MCF 10A (cell line): ENCODE results near the gene IFNA1. TPM values are rescaled to one million over a fixed set of nuclear protein-coding genes. Genes with fewer than 3 reads are reported as not detected.
A peak's percentile ranks its signal among the peaks of the same experiment; 100 is the strongest.
"Not testable (repeated sequence)": the region's sequence is repeated elsewhere in the genome, so short reads cannot be mapped to it uniquely, and the experiment has no call there.

ENCODE experiments used
- BruUV-seq: library from RNA; stranded (reverse); fragments of 400-500 nt; replicated peaks from 2 replicates; lab custom pipeline; 2021; lab: Mats Ljungman, UMichigan
- CTCF ChIA-PET: fragments of 300-600 bp; sonication (Branson Sonifier 250); formaldehyde crosslinking; extraction: SDS; loops from one replicate; lab custom pipeline; 2021; ENCODE audit warnings: antibody characterized with exemption, inconsistent platforms; lab: Yijun Ruan, JAX
- POLR2A ChIA-PET: fragments of 300-600, 350-650 bp; sonication (Branson Sonifier 250); formaldehyde crosslinking; extraction: SDS; loops from one replicate; lab custom pipeline; 2020; ENCODE audit warnings: antibody characterized with exemption, inconsistent platforms; lab: Yijun Ruan, JAX
- DNase-seq: peaks from one replicate; pipeline ENCODE4 v3.0.0-alpha.2; 2018; ENCODE audit not compliant: unreplicated experiment
- H3K27ac Mint-ChIP-seq: one replicate; pipeline ENCODE4 v1.8.0; 2022; ENCODE audit warnings: mild to moderate bottlenecking, low read depth, mixed read lengths; ENCODE audit not compliant: unreplicated experiment
- H3K27me3 Mint-ChIP-seq: one replicate; pipeline ENCODE4 v1.8.0; 2022; ENCODE audit warnings: mixed read lengths; ENCODE audit not compliant: insufficient read depth, unreplicated experiment
- H3K36me3 Mint-ChIP-seq: one replicate; pipeline ENCODE4 v1.8.0; 2022; ENCODE audit warnings: mild to moderate bottlenecking, moderate library complexity, mixed read lengths; ENCODE audit not compliant: insufficient read depth, unreplicated experiment
- H3K4me1 Mint-ChIP-seq: one replicate; pipeline ENCODE4 v1.8.0; 2022; ENCODE audit warnings: mixed read lengths; ENCODE audit not compliant: insufficient read depth, unreplicated experiment
- H3K4me3 Mint-ChIP-seq: one replicate; pipeline ENCODE4 v1.8.0; 2022; ENCODE audit warnings: mild to moderate bottlenecking, moderate library complexity, mixed read lengths; ENCODE audit not compliant: unreplicated experiment
- H3K9me3 Mint-ChIP-seq: one replicate; pipeline ENCODE4 v1.8.0; 2022; ENCODE audit warnings: mixed read lengths; ENCODE audit not compliant: unreplicated experiment
- intact Hi-C: fragments of 100-400 bp; cut with micrococcal nuclease; formaldehyde crosslinking; loops from 2 replicates; pipeline ENCODE4 v1.14.1; 2022
- total RNA-seq: library from RNA; stranded (reverse); gene quantifications from 2 replicates; pipeline ENCODE4 v1.2.3, GENCODE V29; 2022
- TF ChIP-seq, protein P1 (sequence below): fragments of 200-600 bp; IDR thresholded peaks from one replicate; pipeline ENCODE4 v1.8.0; 2022; ENCODE audit warnings: antibody characterized with exemption, mild to moderate bottlenecking; ENCODE audit not compliant: unreplicated experiment

The IFNA1 gene
- total RNA-seq, 1 experiment from 2014 or later: not detected

DNA sequence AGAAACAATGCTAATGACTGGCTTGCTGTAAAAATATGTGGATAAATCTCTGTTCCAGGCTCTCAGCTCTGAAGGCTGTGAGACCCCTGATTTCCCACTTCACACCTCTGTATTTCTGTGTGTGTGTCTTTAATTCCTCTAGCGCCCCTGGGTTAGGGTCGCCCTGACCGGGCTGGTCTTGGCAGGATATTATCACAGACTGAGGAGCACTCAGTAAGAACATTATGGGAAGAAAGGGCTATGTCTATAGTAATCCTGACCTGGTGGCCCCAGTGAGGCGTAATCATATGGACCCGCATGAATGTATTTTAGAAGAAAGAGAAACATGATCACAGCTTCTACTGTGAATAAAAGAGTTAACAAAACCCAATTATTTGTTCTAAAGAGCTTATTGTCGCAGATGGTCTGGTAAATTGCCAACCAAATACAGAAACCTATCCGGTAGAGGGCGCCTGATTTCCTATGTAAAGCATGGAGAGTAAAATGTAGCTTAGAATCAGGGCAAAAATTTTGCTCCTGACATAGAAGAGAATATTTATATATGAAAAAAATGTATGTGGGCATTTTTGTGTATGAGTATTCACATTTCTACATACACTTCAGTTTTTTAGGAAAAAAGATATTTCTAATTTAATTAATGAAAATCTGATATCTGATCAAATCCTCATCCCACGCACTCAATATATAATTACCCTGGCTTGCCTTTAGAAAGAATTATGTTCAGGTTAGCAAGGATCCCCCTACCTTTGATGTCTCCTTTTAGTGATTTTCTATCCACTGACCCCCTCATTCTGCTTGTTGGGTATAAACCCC is 5.8 kb upstream of the IFNA1 start:
- Mint-ChIP-seq H3K9me3 (no peaks in the 10 kb centered on the region), H3K27me3 (no peaks in the 10 kb centered on the region), H3K36me3 (no peaks in the 10 kb centered on the region), H3K27ac (no peak overlapping the region), H3K4me3 (no peak overlapping the region), H3K4me1 (no peaks in the 10 kb centered on the region)
- ChIA-PET CTCF (interaction anchor here (0.5 to 2.3 kb wide), 26 partner anchors 9 to 901 kb away, joined by 3 to 16 read pairs (median 3); no protein-coding TSS in a partner anchor), POLR2A (interaction anchor here (0.7 kb wide), 1 partner anchor 968 kb away, joined by 3 read pairs; no protein-coding TSS in a partner anchor)
- intact Hi-C loops: loop anchor here (1.0 kb wide), 1 partner anchor 810 kb away; no protein-coding TSS in a partner anchor
- TF ChIP-seq, protein P1, sequence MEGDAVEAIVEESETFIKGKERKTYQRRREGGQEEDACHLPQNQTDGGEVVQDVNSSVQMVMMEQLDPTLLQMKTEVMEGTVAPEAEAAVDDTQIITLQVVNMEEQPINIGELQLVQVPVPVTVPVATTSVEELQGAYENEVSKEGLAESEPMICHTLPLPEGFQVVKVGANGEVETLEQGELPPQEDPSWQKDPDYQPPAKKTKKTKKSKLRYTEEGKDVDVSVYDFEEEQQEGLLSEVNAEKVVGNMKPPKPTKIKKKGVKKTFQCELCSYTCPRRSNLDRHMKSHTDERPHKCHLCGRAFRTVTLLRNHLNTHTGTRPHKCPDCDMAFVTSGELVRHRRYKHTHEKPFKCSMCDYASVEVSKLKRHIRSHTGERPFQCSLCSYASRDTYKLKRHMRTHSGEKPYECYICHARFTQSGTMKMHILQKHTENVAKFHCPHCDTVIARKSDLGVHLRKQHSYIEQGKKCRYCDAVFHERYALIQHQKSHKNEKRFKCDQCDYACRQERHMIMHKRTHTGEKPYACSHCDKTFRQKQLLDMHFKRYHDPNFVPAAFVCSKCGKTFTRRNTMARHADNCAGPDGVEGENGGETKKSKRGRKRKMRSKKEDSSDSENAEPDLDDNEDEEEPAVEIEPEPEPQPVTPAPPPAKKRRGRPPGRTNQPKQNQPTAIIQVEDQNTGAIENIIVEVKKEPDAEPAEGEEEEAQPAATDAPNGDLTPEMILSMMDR: peak; percentile 46
- peak; percentile 53 for DNase-seq
- BruUV-seq: no TSS peak

DNA sequence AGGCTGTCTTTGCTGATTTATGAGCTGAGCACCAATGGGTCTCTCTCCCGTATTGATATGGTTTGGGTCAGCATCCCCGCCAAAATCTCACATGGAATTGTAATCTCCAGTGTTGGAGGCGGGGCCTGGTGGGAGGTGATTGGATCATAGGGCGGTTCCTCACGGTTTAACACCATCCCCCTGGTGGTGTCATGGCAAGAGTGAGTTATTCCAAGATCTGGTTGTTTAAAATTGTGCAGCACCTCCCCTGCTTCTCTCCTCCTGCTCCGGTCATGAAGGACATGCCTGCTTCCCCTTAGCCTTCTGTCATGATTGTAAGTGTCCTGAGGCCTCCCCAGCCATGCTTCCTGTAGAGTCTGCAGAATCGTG is 5.2 kb upstream of the IFNA1 start:
- H3K4me3 Mint-ChIP-seq, H3K36me3 Mint-ChIP-seq, H3K4me1 Mint-ChIP-seq, H3K27ac Mint-ChIP-seq, DNase-seq, intact Hi-C loops, BruUV-seq, H3K27me3 Mint-ChIP-seq, H3K9me3 Mint-ChIP-seq: not testable (repeated sequence)
- ChIA-PET CTCF (interaction anchor here (0.5 to 2.3 kb wide), 19 partner anchors 9 to 967 kb away, joined by 3 to 16 read pairs (median 3); no protein-coding TSS in a partner anchor), POLR2A (interaction anchor here (1.4 kb wide), 1 partner anchor 13 kb away, joined by 3 read pairs; no protein-coding TSS in a partner anchor)

DNA sequence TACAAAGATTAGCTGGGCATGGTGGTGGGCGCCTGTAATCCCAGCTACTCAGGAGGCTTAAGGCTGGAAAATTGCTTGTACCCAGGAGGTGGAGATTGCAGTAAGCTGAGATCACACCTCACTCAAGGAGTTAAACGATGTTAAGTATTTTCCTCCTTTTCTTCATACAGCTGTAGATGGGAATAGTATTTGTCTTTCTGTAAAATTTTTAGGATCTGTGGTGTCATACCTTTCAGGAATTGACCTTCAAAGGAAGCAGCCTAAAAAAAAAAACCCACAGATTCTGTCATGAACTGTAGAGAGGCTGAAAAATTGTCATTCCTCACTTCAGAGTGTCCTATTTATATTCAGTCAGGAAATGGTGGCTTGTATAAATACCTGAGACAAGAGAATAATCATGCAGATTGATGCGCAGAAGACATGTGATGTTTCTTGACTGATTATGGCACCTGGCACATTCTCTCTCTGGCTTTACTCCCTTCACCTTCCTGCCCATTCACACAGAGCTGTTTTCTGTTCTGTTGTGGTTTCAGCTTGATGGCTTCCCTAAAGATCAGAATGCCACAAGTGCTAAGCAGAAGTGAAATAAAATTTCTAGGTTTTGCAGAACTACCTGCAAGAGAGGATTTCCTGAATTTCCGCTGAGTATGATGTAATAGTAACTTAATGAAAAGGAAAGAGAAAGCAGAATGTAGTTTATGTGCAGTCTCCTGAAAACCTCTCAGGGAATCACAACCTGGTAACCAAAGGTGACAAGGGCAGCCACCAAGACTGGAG is 3.8 kb downstream of the IFNA1 start:
- intact Hi-C loops: no loop called here

DNA sequence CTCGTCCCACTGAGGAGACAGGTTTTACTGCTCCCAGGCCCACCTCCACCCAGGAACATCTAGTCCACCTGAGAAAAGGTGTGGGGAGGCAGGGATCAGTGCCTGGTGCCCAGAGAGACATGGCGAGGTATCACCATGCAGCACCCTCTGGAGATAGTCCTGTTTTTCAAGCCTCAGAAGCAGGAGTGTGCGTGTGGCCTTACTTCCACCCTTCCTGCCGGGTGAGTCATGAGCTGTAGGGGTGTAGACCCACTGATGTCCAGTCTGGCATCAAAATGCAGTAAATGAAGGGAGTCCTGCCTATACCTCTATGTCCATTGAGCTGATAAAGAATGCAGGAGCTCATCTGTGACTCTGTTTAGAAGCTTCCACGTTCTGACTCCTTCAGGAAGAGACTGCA is 9.1 kb downstream of the IFNA1 start:
- H3K36me3 Mint-ChIP-seq, BruUV-seq, H3K4me3 Mint-ChIP-seq, H3K4me1 Mint-ChIP-seq, POLR2A ChIA-PET, intact Hi-C loops, H3K27ac Mint-ChIP-seq, H3K27me3 Mint-ChIP-seq, H3K9me3 Mint-ChIP-seq, DNase-seq: not testable (repeated sequence)
- CTCF ChIA-PET: interaction anchor here (0.9 kb wide), 1 partner anchor 17 kb away, joined by 6 read pairs; no protein-coding TSS in a partner anchor

More for the DNA sequence above, 3.8 kb downstream of the IFNA1 start:
- CTCF ChIA-PET: interaction anchor here (0.6 to 3.8 kb wide), 2 partner anchors 10 to 841 kb away, joined by 3 to 16 read pairs; no protein-coding TSS in a partner anchor
- Mint-ChIP-seq H3K36me3 (no peaks in the 10 kb centered on the region), H3K4me1 (no peaks in the 10 kb centered on the region), H3K27me3 (no peaks in the 10 kb centered on the region), H3K27ac (no peak overlapping the region), H3K9me3 (no peaks in the 10 kb centered on the region), H3K4me3 (no peak overlapping the region)
- POLR2A ChIA-PET: no interaction called here
- no TSS peak for BruUV-seq
- no peak for DNase-seq
- TF ChIP-seq, protein P1: no peak
